CD4-positive, alpha-beta T cell (primary cell): ENCODE measurements around the gene SULT1B1. TPM values are rescaled to one million over a fixed set of nuclear protein-coding genes. Genes with fewer than 3 reads are reported as not detected.

Source experiments
- ATAC-seq: fragments of 200-7000 bp; cut with Tn5 transposase; one replicate; pipeline ENCODE4 v1.10.0; 2022; ENCODE audit warnings: mild to moderate bottlenecking; ENCODE audit not compliant: poor library complexity
- CTCF ChIA-PET: fragments of 350-600 bp; sonication (Branson Sonifier 250); formaldehyde crosslinking; loops from one replicate; lab custom pipeline; 2021; ENCODE audit warnings: antibody characterized with exemption, inconsistent platforms; lab: Charles Lee
- POLR2A ChIA-PET: fragments of 350-600 bp; sonication (Branson Sonifier 250); formaldehyde crosslinking; loops from one replicate; lab custom pipeline; 2021; ENCODE audit warnings: antibody characterized with exemption, inconsistent platforms; lab: Charles Lee
- DNase-seq, 14 experiments: peaks; one replicate each; pipeline ENCODE4 v3.0.0-alpha.2; 2013 to 2020; ENCODE audit warnings: mixed read lengths in 2 of 14
- H3K27ac ChIP-seq, 2 donors: one replicate each; pipeline versions ENCODE4 v1.5.1 to v1.7.0; 2013; ENCODE audit warnings: low read length in 2 of 2, low read depth in 1 of 2, mild to moderate bottlenecking in 1 of 2
- H3K27me3 ChIP-seq, 2 experiments: 1 replicate in 1 of 2; 2 replicates in 1 of 2; pipeline versions ENCODE4 v1.6.1 to v1.7.0; 2013; ENCODE audit warnings: low read length in 2 of 2, control low read depth in 1 of 2, mild to moderate bottlenecking in 1 of 2, moderate library complexity in 1 of 2; ENCODE audit not compliant: insufficient read depth in 2 of 2, control insufficient read depth in 1 of 2
- H3K36me3 ChIP-seq: one replicate; pipeline ENCODE4 v1.6.1; 2013; ENCODE audit warnings: low read length, control low read depth; ENCODE audit not compliant: insufficient read depth
- H3K4me1 ChIP-seq: one replicate; pipeline ENCODE4 v1.6.1; 2013; ENCODE audit warnings: low read length, control low read depth; ENCODE audit not compliant: insufficient read depth
- H3K4me3 ChIP-seq: one replicate; pipeline ENCODE4 v1.5.1; 2013; ENCODE audit warnings: mild to moderate bottlenecking, low read length, moderate library complexity
- H3K9me3 ChIP-seq, 2 experiments: 1 replicate in 1 of 2; 2 replicates in 1 of 2; pipeline versions ENCODE4 v1.6.1 to v1.7.0; 2013; ENCODE audit warnings: low read length in 2 of 2, mild to moderate bottlenecking in 2 of 2, control low read depth in 1 of 2, moderate library complexity in 1 of 2; ENCODE audit not compliant: control insufficient read depth in 1 of 2, insufficient read depth in 1 of 2
- H3K27ac Mint-ChIP-seq: one replicate; pipeline ENCODE4 v1.8.0; 2020; ENCODE audit warnings: mixed read lengths
- H3K27me3 Mint-ChIP-seq: one replicate; pipeline ENCODE4 v1.8.0; 2021; ENCODE audit warnings: mixed read lengths
- H3K36me3 Mint-ChIP-seq: one replicate; pipeline ENCODE4 v1.8.0; 2021; ENCODE audit warnings: low read depth, mixed read lengths
- H3K4me1 Mint-ChIP-seq: one replicate; pipeline ENCODE4 v1.8.0; 2021; ENCODE audit warnings: low read depth, mixed read lengths
- H3K4me3 Mint-ChIP-seq: one replicate; pipeline ENCODE4 v1.8.0; 2020; ENCODE audit warnings: mild to moderate bottlenecking, mixed read lengths
- H3K9me3 Mint-ChIP-seq: one replicate; pipeline ENCODE4 v1.8.0; 2020; ENCODE audit warnings: mixed read lengths
- CTCF ChIP-seq: fragments of 200-600 bp; IDR thresholded peaks from one replicate; pipeline ENCODE4 v1.8.0; 2022; ENCODE audit warnings: antibody characterized with exemption, mild to moderate bottlenecking
- intact Hi-C, 2 experiments: fragments of 100-400 bp; cut with DNase I in 1 of 2; cut with micrococcal nuclease in 1 of 2; formaldehyde crosslinking; loops; one replicate each; pipeline versions ENCODE4 v1.15.1 to v1.9.0; 2023 to 2025; cut with DNase I, micrococcal nuclease
- total RNA-seq, 174 experiments: library from RNA in 2 of 174; stranded (reverse) in 2 of 174; gene quantifications; one replicate each; pipeline ENCODE4 v1.2.3 and lab custom pipeline; 2021 to 2026

SULT1B1 gene
- total RNA-seq, 2 experiments from 2014 or later: 9.4 to 10.2 TPM

DNA sequence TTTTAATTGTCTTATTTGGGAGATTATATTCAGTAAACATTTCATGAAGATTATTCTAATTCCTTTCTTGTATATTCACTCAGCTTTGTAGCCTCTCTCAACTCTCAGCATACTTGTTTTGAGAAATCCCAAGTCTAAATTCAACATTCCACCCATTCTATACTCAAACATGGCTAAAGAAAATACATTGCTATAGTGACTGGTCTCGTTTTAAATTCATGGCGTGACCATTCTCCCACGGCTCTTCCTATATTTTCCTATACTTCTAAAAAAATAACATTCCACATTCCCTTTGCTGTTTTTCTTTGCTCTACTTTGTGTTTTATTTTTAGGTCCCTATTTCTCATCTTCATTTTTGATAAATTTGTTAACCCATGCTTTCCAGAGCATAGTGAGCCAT is 58.2 kb downstream of the SULT1B1 start:
- Mint-ChIP-seq H3K27me3 (no peaks in the 10 kb centered on the region), H3K4me1 (peaks cover 6% of the 10 kb centered on the region), H3K9me3 (peaks cover 15% of the 10 kb centered on the region), H3K4me3 (no peak overlapping the region), H3K27ac (no peak overlapping the region), H3K36me3 (no peaks in the 10 kb centered on the region)
- H3K27me3 ChIP-seq: no peaks in the 10 kb centered on the region
- no peak for DNase-seq
- CTCF ChIA-PET: no interaction called here
- POLR2A ChIA-PET: no interaction called here
- no peak overlapping the region for H3K4me3 ChIP-seq
- H3K27ac ChIP-seq: no peak overlapping the region
- TF ChIP-seq CTCF: no peak
- ATAC-seq: no peak
- no peaks in the 10 kb centered on the region for H3K4me1 ChIP-seq
- H3K9me3 ChIP-seq: no peaks in the 10 kb centered on the region
- intact Hi-C loops: no loop called here
- no peaks in the 10 kb centered on the region for H3K36me3 ChIP-seq

- H3K4me3 ChIP-seq: no peak overlapping the region
- CTCF ChIA-PET: no interaction called here
- no peak for DNase-seq
- TF ChIP-seq CTCF: no peak
- no peaks in the 10 kb centered on the region for H3K4me1 ChIP-seq
- Mint-ChIP-seq H3K9me3 (peaks cover 15% of the 10 kb centered on the region), H3K4me1 (peaks cover 6% of the 10 kb centered on the region), H3K27me3 (no peaks in the 10 kb centered on the region), H3K36me3 (no peaks in the 10 kb centered on the region), H3K4me3 (no peak overlapping the region), H3K27ac (no peak overlapping the region)
- H3K36me3 ChIP-seq: no peaks in the 10 kb centered on the region
- ATAC-seq: no peak
- no peak overlapping the region for H3K27ac ChIP-seq
- H3K27me3 ChIP-seq: no peaks in the 10 kb centered on the region
- POLR2A ChIA-PET: no interaction called here
- intact Hi-C loops: no loop called here
- H3K9me3 ChIP-seq: no peaks in the 10 kb centered on the region
Observed at GRCh38 chr4:69701696-69702095, 58.7 kb downstream of the SULT1B1 start.

DNA sequence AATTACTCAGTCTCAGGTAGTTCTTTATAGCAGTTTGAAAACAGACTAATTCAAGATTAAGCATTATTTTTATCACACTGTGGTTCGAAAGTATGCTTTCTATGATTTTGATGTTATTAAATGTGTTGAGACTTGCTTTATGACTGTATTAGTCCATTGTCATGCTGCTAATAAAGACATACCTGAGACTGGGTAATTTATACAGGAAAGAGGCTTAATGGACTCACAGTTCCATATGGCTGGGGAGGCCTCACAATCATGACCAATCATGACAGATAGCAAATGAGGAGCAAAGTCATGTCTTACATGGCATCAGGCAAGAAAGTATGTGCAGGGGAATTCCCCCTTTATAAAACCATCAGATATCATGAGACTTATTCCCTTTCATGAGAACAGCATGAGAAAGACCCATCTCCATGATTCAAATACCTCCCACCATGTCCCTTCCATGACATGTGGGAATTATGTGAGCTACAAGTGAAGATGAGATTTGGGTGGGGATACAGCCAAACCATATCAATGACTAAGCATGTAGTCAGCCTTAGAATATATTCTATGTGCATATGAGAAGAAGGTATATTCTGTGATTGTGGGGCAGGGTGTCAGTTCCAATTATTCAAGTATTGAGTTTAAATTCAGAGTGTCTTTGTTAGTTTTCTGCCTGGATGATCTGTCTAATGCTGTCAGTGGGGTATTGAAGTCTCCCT is 62.7 kb downstream of the SULT1B1 start:
- intact Hi-C loops: no loop called here

More for the DNA sequence above, 62.7 kb downstream of the SULT1B1 start:
- Histone ChIP-seq H3K27ac (no peak overlapping the region), H3K27me3 (no peaks in the 10 kb centered on the region), H3K4me3 (no peak overlapping the region), H3K4me1 (no peaks in the 10 kb centered on the region), H3K36me3 (no peaks in the 10 kb centered on the region), H3K9me3 (no peaks in the 10 kb centered on the region)
- Mint-ChIP-seq H3K4me3 (no peak overlapping the region), H3K36me3 (no peaks in the 10 kb centered on the region), H3K4me1 (no peaks in the 10 kb centered on the region), H3K9me3 (peaks cover 15% of the 10 kb centered on the region), H3K27me3 (no peaks in the 10 kb centered on the region), H3K27ac (no peak overlapping the region)
- CTCF ChIA-PET: no interaction called here
- DNase-seq (no peak), ATAC-seq (no peak)
- TF ChIP-seq CTCF: no peak
- POLR2A ChIA-PET: no interaction called here
